CD4-positive, alpha-beta T cell (primary cell): ENCODE data around the gene H6PD. TPM values are rescaled to one million over a fixed set of nuclear protein-coding genes. Genes with fewer than 3 reads are reported as not detected.

Experiments
- ATAC-seq: fragments of 200-7000 bp; cut with Tn5 transposase; one replicate; pipeline ENCODE4 v1.10.0; 2022; ENCODE audit warnings: mild to moderate bottlenecking; ENCODE audit not compliant: poor library complexity
- CTCF ChIA-PET: fragments of 350-600 bp; sonication (Branson Sonifier 250); formaldehyde crosslinking; loops from one replicate; lab custom pipeline; 2021; ENCODE audit warnings: antibody characterized with exemption, inconsistent platforms; lab: Charles Lee
- POLR2A ChIA-PET: fragments of 350-600 bp; sonication (Branson Sonifier 250); formaldehyde crosslinking; loops from one replicate; lab custom pipeline; 2021; ENCODE audit warnings: antibody characterized with exemption, inconsistent platforms; lab: Charles Lee
- DNase-seq, 14 experiments: peaks; one replicate each; pipeline ENCODE4 v3.0.0-alpha.2; 2013 to 2020; ENCODE audit warnings: mixed read lengths in 2 of 14
- H3K27ac ChIP-seq, 2 donors: one replicate each; pipeline versions ENCODE4 v1.5.1 to v1.7.0; 2013; ENCODE audit warnings: low read length in 2 of 2, low read depth in 1 of 2, mild to moderate bottlenecking in 1 of 2
- H3K27me3 ChIP-seq, 2 experiments: 1 replicate in 1 of 2; 2 replicates in 1 of 2; pipeline versions ENCODE4 v1.6.1 to v1.7.0; 2013; ENCODE audit warnings: low read length in 2 of 2, control low read depth in 1 of 2, mild to moderate bottlenecking in 1 of 2, moderate library complexity in 1 of 2; ENCODE audit not compliant: insufficient read depth in 2 of 2, control insufficient read depth in 1 of 2
- H3K36me3 ChIP-seq: one replicate; pipeline ENCODE4 v1.6.1; 2013; ENCODE audit warnings: low read length, control low read depth; ENCODE audit not compliant: insufficient read depth
- H3K4me1 ChIP-seq: one replicate; pipeline ENCODE4 v1.6.1; 2013; ENCODE audit warnings: low read length, control low read depth; ENCODE audit not compliant: insufficient read depth
- H3K4me3 ChIP-seq: one replicate; pipeline ENCODE4 v1.5.1; 2013; ENCODE audit warnings: mild to moderate bottlenecking, low read length, moderate library complexity
- H3K9me3 ChIP-seq, 2 experiments: 1 replicate in 1 of 2; 2 replicates in 1 of 2; pipeline versions ENCODE4 v1.6.1 to v1.7.0; 2013; ENCODE audit warnings: low read length in 2 of 2, mild to moderate bottlenecking in 2 of 2, control low read depth in 1 of 2, moderate library complexity in 1 of 2; ENCODE audit not compliant: control insufficient read depth in 1 of 2, insufficient read depth in 1 of 2
- H3K27ac Mint-ChIP-seq: one replicate; pipeline ENCODE4 v1.8.0; 2020; ENCODE audit warnings: mixed read lengths
- H3K27me3 Mint-ChIP-seq: one replicate; pipeline ENCODE4 v1.8.0; 2021; ENCODE audit warnings: mixed read lengths
- H3K36me3 Mint-ChIP-seq: one replicate; pipeline ENCODE4 v1.8.0; 2021; ENCODE audit warnings: low read depth, mixed read lengths
- H3K4me1 Mint-ChIP-seq: one replicate; pipeline ENCODE4 v1.8.0; 2021; ENCODE audit warnings: low read depth, mixed read lengths
- H3K4me3 Mint-ChIP-seq: one replicate; pipeline ENCODE4 v1.8.0; 2020; ENCODE audit warnings: mild to moderate bottlenecking, mixed read lengths
- H3K9me3 Mint-ChIP-seq: one replicate; pipeline ENCODE4 v1.8.0; 2020; ENCODE audit warnings: mixed read lengths
- intact Hi-C, 2 experiments: fragments of 100-400 bp; cut with DNase I in 1 of 2; cut with micrococcal nuclease in 1 of 2; formaldehyde crosslinking; loops; one replicate each; pipeline versions ENCODE4 v1.15.1 to v1.9.0; 2023 to 2025; cut with DNase I, micrococcal nuclease
- total RNA-seq, 174 experiments: library from RNA in 2 of 174; stranded (reverse) in 2 of 174; gene quantifications; one replicate each; pipeline ENCODE4 v1.2.3 and lab custom pipeline; 2021 to 2026
- TF ChIP-seq, protein P1 (sequence below): fragments of 200-600 bp; IDR thresholded peaks from one replicate; pipeline ENCODE4 v1.8.0; 2022; ENCODE audit warnings: antibody characterized with exemption, mild to moderate bottlenecking

The H6PD gene
- total RNA-seq, 2 experiments from 2014 or later: 13.6 to 13.9 TPM

DNA sequence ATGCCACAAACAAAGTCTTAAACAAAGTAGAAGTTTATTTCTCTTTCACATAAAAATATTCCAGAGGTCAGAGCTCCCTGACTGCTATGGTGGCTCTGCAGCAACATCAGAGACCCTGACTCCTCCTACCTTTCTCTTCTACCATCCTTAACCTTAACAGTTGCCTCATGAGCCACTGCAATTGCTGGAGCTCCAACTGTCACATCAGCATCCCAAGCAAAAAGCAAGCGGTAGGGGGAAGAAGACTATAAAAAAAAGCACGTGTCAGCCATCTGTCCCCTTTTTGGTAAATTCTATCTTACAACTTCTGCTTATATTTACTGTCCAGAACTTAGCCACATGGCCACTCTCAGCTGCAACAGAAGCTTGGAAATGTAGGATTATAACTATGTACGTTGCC, 21.8 kb upstream of the H6PD start:
- no peak for DNase-seq
- H3K36me3 ChIP-seq: no peaks in the 10 kb centered on the region
- H3K4me1 ChIP-seq: no peaks in the 10 kb centered on the region
- no peak overlapping the region for H3K4me3 ChIP-seq
- Mint-ChIP-seq H3K27ac (no peak overlapping the region), H3K4me3 (no peak overlapping the region), H3K4me1 (no peaks in the 10 kb centered on the region), H3K9me3 (no peaks in the 10 kb centered on the region), H3K36me3 (no peaks in the 10 kb centered on the region), H3K27me3 (peaks cover 30% of the 10 kb centered on the region)
- H3K27me3 ChIP-seq: peaks cover 6 to 12% of the 10 kb centered on the region in 2 experiments
- ChIA-PET CTCF (no interaction called here), POLR2A (no interaction called here)
- intact Hi-C loops: no loop called here
- TF ChIP-seq, protein P1, sequence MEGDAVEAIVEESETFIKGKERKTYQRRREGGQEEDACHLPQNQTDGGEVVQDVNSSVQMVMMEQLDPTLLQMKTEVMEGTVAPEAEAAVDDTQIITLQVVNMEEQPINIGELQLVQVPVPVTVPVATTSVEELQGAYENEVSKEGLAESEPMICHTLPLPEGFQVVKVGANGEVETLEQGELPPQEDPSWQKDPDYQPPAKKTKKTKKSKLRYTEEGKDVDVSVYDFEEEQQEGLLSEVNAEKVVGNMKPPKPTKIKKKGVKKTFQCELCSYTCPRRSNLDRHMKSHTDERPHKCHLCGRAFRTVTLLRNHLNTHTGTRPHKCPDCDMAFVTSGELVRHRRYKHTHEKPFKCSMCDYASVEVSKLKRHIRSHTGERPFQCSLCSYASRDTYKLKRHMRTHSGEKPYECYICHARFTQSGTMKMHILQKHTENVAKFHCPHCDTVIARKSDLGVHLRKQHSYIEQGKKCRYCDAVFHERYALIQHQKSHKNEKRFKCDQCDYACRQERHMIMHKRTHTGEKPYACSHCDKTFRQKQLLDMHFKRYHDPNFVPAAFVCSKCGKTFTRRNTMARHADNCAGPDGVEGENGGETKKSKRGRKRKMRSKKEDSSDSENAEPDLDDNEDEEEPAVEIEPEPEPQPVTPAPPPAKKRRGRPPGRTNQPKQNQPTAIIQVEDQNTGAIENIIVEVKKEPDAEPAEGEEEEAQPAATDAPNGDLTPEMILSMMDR: no peak
- no peaks in the 10 kb centered on the region for H3K9me3 ChIP-seq
- no peak for ATAC-seq
- no peak overlapping the region for H3K27ac ChIP-seq

DNA sequence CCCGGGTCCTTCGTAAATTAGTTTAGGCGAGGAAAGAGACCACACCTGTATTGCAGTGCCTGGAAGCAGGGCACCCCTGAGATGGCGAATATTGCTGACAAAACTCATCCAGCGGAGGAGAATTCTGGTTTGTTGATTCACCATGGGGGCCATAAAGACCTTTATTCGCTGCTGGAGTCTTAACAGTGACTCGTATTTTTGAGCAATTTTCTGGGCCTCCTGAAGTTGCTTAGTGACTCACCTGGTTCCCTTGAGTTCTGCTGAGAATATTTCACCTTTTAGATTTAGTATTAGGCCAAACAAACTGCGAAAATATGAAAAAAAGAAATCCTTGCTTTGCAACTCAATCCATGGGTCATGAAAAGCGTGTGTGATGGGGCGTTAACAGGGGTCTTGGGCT, 20.6 kb upstream of the H6PD start:
- POLR2A ChIA-PET: no interaction called here
- H3K4me1 Mint-ChIP-seq: no peaks in the 10 kb centered on the region
- H3K4me3 Mint-ChIP-seq: no peak overlapping the region
- no peaks in the 10 kb centered on the region for H3K4me1 ChIP-seq
- peaks cover 24% of the 10 kb centered on the region for H3K27me3 Mint-ChIP-seq
- H3K36me3 Mint-ChIP-seq: no peaks in the 10 kb centered on the region
- no peak for ATAC-seq
- DNase-seq: no peak
- no peaks in the 10 kb centered on the region for H3K36me3 ChIP-seq
- H3K9me3 ChIP-seq: no peaks in the 10 kb centered on the region
- no peak overlapping the region for H3K27ac ChIP-seq
- intact Hi-C loops: no loop called here
- no peak overlapping the region for H3K27ac Mint-ChIP-seq
- peaks cover 6 to 12% of the 10 kb centered on the region in 2 experiments for H3K27me3 ChIP-seq
- no peaks in the 10 kb centered on the region for H3K9me3 Mint-ChIP-seq
- TF ChIP-seq, protein P1: no peak
- no peak overlapping the region for H3K4me3 ChIP-seq
- CTCF ChIA-PET: no interaction called here

DNA sequence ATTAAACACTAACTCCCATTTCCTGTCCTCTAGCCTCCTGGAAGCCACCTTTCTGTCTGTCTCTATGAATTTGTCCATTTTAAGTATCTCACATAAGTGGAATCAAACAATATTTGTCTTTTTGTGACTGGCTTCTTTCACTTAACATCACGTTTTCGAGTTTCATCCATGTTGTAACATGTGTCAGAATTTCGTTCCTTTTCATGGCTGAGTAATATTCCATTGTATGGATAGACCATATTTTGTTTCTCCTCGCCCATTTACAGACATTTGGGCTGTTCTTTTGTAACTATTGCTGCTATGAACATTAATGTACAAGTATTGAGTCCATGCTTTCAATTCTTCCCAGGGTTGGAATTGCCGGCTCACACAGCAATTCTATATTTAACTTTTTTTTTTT, 15.7 kb upstream of the H6PD start:
- intact Hi-C loops: no loop called here
- Mint-ChIP-seq H3K27ac (no peak overlapping the region), H3K4me3 (no peak overlapping the region), H3K4me1 (no peaks in the 10 kb centered on the region), H3K36me3 (no peaks in the 10 kb centered on the region), H3K9me3 (no peaks in the 10 kb centered on the region), H3K27me3 (no peaks in the 10 kb centered on the region)
- Histone ChIP-seq H3K27me3 (no peaks in the 10 kb centered on the region), H3K27ac (no peak overlapping the region), H3K4me3 (no peak overlapping the region), H3K36me3 (no peaks in the 10 kb centered on the region), H3K4me1 (no peaks in the 10 kb centered on the region), H3K9me3 (no peaks in the 10 kb centered on the region)
- ChIA-PET CTCF (no interaction called here), POLR2A (no interaction called here)
- DNase-seq: no peak
- no peak for ATAC-seq
- TF ChIP-seq, protein P1: no peak
